ENCODE results near the gene SIX5. TPM values are rescaled to one million over a fixed set of nuclear protein-coding genes. Genes with fewer than 3 reads are reported as not detected.

The SIX5 gene
- 0.63 TPM for total RNA-seq

DNA sequence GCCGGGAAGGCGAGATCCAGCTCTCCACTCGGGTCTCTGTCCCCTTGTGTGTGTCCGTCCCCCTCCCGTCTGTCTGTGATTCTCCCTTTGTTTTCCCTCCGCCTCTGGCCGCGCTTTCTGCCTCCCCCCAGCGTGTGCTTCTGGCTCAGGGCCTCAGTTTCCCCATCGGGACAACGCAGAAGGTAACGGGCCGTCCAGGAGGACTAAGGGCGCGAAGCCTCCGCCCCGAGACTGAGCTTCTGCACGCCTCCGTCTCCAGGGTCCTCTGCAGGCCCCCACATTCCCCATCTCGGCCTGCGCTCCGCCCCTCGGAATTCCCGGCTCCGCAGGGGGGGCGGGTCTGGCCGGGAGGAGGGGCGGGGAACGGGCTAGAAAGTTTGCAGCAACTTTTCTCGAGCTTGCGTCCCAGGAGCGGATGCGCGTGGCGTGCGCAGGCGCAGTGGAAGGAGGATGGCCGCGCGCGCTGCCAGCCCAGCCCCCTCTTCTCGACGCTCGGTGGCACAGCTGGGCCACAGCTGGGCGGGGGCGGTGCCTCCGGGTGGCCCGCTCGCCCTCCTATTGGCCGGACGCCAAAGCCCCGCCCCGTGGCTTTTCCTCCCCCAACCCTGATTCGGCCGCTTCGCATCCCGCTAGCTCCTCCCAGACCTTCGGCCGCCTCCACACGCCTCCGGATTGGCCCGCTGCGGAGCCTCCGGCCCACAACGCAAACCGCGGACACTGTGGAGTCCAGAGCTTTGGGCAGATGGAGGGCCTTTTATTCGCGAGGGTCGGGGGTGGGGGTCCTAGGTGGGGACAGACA lies at the start of gene SIX5:
TSS of gene SIX5 (minus strand) at position 269 of the 799 bp plus-strand sequence. CDS start 408 bp downstream, outside the sequence.

DNA sequence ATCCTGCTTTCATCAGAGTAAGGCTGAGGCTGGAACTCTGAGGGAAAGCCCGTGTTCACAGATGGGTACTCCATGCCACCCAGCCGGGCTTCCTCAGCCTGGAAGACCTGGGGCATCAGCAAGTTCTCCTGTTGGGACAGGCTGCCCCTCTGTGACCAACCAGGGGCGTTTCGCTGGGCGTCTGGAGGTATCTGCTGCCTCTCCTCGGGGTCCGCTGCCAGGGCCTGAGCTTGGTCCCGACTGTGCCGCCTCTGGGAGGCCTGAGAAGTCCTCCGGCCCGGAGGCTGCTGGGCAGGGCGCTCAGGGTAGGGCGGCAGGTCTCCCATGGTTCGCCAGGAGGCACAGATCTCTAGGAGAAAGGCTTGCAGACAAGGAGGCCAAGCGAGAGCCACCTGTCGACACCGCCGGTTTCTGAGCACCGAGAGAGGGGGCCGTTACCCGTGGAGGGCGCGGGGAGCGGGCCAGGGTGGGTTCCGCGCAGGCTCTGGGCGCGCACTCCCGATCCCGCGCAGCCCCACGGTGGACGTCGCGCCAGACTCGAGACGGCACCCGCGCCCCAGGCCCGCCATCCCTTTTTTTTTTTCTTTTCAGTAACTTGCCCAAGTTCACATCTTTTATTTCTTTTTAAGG lies 45.9 kb upstream of the SIX5 start, which contains the start of gene RSPH6A:
TSS of gene RSPH6A (minus strand) at position 458 of the 630 bp plus-strand sequence. CDS start at position 326, 132 bp downstream.

DNA sequence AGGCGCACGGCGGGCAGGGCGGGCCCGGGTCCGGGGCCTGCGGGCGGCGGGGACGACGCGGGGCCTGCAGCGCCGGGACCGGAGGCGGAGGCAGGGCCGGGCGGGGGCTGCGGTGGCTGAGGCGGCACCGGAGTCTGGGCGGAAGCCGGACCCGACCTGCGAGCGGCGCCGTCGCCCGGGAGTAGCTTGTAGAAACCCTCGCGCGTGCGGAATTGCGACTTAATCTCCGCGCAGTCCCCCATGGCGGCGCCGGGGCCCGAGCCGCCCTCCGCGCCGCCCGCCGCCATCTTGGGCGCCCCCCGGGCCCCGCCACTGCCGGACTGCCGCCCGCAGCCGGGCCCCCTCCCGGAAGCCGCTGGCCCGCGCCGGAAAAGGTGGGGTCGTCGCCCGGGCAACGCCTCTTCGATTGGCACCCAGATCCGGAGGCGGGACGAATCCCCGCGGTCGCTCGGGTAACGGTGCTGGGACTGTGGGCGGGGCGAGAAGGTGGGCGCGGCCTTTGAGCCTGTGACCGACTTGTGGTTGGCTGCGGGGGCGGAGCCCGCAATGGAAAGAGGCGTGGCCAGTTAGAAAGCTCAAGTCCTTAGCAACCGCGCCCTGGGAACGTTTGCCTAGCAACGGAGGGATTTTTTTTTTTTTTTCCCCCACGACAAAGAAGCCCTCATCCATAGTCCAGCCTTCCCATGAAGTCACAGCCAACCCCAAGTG lies 23.6 kb upstream of the SIX5 start, which contains the start of gene DMWD:
TSS of gene DMWD (minus strand) at position 376 of the 708 bp plus-strand sequence. CDS start at position 287, 89 bp downstream.

DNA sequence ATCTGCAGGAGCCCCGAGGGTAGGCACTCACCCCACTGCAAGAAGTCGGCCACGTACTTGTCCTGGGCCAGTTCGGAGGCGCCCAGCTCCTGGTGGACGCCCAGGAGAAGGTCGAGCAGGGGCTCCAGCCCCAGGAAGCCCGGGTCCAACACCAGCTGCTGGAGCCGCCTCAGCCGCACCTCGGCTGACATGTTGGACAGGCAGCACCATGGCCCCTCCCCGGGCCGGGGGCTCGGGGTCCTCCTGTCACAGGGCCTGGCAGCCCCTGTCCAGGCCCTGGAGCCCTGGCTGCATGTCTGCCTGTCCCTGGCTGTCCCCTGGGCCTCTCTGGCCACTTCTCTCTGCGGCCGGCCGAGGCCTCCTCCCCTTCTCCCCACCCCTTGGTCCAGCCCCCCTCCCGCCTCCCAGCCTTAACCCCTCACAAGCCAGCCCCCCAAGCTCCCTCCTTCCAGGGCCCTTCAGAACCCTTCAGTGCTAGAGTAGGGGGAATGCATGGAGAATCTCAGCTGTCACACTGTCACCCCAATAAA lies 13.2 kb upstream of the SIX5 start, which contains the start of gene DMPK:
TSS of gene DMPK (minus strand) at position 329 of the 530 bp plus-strand sequence. CDS start at position 191, 138 bp downstream.

DNA sequence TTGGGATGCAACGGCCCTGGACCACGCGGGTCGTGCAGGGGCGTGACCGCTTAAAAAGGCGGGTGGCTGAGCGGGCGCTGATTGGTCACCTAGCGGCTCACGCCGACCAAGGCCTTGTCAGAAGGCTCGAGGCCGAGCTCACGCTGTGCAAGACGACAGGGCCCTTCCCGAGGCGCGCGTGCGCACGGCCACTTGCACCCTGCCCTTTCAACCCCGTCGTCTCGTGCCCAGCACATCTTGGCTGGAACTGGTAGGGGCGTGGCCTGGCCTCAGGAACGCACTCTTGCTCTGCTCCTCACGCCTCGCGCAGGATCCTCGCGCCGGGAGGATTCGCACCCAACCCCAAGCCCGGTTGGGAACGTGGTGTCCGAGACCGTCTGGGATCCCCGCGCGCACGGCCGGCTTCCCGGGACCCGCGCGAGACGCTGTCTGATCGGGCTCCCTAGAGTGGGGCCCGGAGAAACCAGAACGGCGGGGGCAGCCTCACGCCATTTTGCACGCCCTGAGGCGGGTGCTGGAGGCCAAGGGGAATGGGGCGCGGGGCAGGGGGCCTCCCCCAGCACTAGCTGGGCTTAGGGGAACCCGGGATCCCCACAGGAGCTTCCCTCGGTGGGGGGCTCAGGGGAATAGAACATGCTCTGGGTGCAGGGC lies 35.8 kb downstream of the SIX5 start, which contains the start of gene MEIOSIN:
TSS of gene MEIOSIN (plus strand) at position 280 of the 651 bp plus-strand sequence. CDS start 1,938 bp downstream, outside the sequence.

DNA sequence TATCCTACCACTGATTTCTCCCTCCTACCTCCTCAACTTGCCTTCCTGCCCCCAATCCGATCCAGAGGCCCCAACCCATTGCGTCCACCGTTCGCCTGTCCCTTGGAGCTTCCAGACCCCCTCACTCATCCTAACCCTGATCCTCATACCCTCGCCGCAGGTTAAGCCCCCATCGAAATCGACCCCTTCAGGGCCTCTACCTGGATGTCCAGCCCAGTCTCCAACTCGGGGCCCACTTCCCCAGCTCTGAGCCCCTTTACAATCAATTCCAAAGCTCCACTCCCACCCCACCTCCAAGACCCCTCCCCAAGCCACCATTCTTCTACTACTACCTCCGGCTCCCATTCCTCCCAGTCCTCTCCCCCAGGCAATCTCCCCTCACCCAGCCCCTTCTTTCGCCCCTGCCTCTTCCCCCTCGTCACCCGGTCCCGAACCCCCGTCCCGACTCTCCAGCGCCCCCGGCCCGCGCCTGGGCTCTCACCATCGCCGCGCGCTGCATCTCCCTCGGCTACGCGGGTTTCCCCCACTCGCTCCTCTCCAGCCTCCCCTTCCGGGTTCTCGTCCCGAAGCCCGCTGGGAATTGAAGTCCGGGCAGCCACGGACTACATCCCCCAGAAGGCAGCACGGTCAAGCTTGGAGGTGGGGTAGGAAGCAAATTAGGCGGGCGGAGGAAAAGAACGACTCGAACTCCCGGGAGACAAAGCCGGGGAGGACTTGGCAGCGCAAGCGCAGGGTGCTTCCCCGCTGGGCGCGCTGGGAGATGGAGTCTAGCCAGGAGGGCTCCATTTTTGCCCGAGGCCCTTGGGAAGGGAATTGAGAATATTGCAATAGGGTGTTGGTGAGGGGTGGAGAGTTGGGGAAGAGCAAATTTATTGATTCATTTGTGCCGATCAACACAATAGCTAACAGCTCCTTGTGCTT lies 38.4 kb downstream of the SIX5 start, which contains the start of gene FBXO46:
TSS of gene FBXO46 (minus strand) at position 529 of the 921 bp plus-strand sequence. CDS start 17,401 bp downstream, outside the sequence.

Other genes starting within 250 kb of the SIX5 start
- 2.2 TPM for gene OPA3, start 184.4 kb downstream of the SIX5 start, total RNA-seq
- 0.31 TPM for gene GPR4, start 167.0 kb downstream of the SIX5 start, total RNA-seq
- 55.1 TPM for gene EML2, start 129.9 kb downstream of the SIX5 start, total RNA-seq
- gene GIPR, start 101.0 kb downstream of the SIX5 start, total RNA-seq = 0.31 TPM
- gene SNRPD2, start 77.3 kb downstream of the SIX5 start, total RNA-seq = 84.5 TPM
- gene QPCTL, start 76.6 kb downstream of the SIX5 start, total RNA-seq = 4.7 TPM
- gene FBXO46, start 38.4 kb downstream of the SIX5 start, total RNA-seq = 14.7 TPM
- not detected for gene MEIOSIN, start 35.8 kb downstream of the SIX5 start, total RNA-seq
- gene DMPK, start 13.2 kb upstream of the SIX5 start, total RNA-seq = 36.0 TPM
- 85.8 TPM for gene DMWD, start 23.6 kb upstream of the SIX5 start, total RNA-seq
- 0.31 TPM for gene RSPH6A, start 46.1 kb upstream of the SIX5 start, total RNA-seq
- 33.5 TPM for gene SYMPK, start 93.9 kb upstream of the SIX5 start, total RNA-seq
- not detected for gene FOXA3, start 95.1 kb upstream of the SIX5 start, total RNA-seq
- gene IRF2BP1, start 116.9 kb upstream of the SIX5 start, total RNA-seq = 28.8 TPM
- 1.9 TPM for gene MYPOP, start 133.4 kb upstream of the SIX5 start, total RNA-seq
- not detected for gene NANOS2, start 145.5 kb upstream of the SIX5 start, total RNA-seq
- gene NOVA2, start 204.6 kb upstream of the SIX5 start, total RNA-seq = 28.2 TPM
- gene CCDC61, start 226.2 kb upstream of the SIX5 start, total RNA-seq = 4.4 TPM

Data from parietal lobe (tissue), 1 donor.